Colonic mucosa (tissue), 4 donors: ENCODE results near the gene DKK3. TPM values are rescaled to one million over a fixed set of nuclear protein-coding genes. Genes with fewer than 3 reads are reported as not detected.

Source experiments
- DNase-seq: peaks from one replicate; pipeline ENCODE4 v3.0.0-alpha.2; 2020
- H3K27ac ChIP-seq: fragments of 200-600 bp; one replicate; pipeline ENCODE4 v1.8.0; 2021
- H3K27me3 ChIP-seq: fragments of 200-600 bp; one replicate; pipeline ENCODE4 v1.8.0; 2021
- H3K36me3 ChIP-seq: fragments of 200-600 bp; one replicate; pipeline ENCODE4 v1.8.0; 2021
- H3K4me1 ChIP-seq: fragments of 200-600 bp; one replicate; pipeline ENCODE4 v1.8.0; 2021; ENCODE audit warnings: mild to moderate bottlenecking
- H3K4me3 ChIP-seq: fragments of 200-600 bp; one replicate; pipeline ENCODE4 v1.8.0; 2021
- H3K9ac ChIP-seq, 2 donors: one replicate each; pipeline ENCODE4 v1.7.0; 2013; ENCODE audit warnings: control low read depth in 2 of 2, low read depth in 2 of 2, low read length in 2 of 2
- H3K9me3 ChIP-seq: fragments of 200-600 bp; one replicate; pipeline ENCODE4 v1.8.0; 2021
- CTCF ChIP-seq: fragments of 200-600 bp; IDR thresholded peaks from one replicate; pipeline ENCODE4 v1.8.0; 2022; ENCODE audit warnings: antibody characterized with exemption, mild to moderate bottlenecking
- intact Hi-C: fragments of 100-400 bp; cut with DNase I; formaldehyde crosslinking; loops from one replicate; pipeline ENCODE4 v1.14.1; 2022
- total RNA-seq, 2 donors: library from RNA; stranded (reverse); fragmentation: NEBNext Ultra II Directional in 1 of 2; extraction: Animal tissue kit (Norgen Biotek cat#: 25700) in 1 of 2; gene quantifications; one replicate each; pipeline ENCODE4 v1.2.1, GENCODE V29; 2021
- donor health status: healthy.
- donor health status: DM: no; HTN: no; CAD: no.
- donor health status: DM: no; HTN: no; CAD: no.

The DKK3 gene
- total RNA-seq, 2 donors from 2014 or later = 7.4 to 19.6 TPM

DNA sequence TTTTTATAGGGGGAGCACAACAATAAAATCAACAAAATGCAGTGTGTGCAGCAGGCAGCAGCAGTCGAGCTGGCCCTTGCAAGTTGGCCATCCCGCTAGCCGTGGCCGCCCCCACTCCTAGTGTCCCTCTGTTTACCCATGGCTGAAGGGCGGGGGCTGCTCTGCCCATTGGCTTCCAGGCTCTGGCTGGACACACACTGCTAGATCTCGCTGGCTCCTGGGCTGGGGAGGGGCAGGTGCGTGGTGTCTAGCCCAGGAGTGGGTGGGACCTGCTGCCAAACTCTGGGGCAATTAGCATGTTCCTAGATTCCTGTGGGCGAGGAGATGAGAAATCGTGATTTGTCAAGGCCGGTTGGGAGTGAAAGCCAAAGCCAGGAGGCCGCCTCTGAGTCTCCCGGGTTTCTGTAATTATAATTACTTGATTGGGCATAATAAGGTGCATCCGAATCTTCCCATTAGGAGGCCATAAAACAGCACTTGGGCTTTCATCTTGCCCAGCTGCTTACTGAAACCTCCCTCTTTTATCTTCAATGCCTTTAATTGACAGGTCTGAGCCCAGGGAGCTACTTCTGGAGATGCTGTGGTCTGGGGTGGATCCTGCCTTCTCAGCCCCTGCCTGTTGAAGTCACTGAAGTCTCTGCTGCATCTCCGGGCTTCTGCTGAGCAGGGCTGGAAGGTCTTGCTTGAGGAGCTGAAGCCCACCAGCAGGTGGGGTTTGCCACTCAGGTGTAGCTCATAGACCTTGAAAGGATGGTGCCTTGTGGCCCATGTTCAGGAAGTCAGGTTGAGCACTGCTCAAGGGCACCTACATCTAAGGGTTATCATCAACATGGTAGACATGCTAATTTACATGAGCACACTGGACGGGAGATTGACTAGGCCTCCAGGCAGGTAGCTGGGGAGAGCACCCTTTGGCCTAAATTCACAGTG is 44.5 kb upstream of the DKK3 start:
- Histone ChIP-seq H3K9ac (no peak overlapping the region), H3K27ac (no peak overlapping the region), H3K27me3 (no peaks in the 10 kb centered on the region), H3K4me1 (no peaks in the 10 kb centered on the region), H3K4me3 (no peak overlapping the region), H3K36me3 (no peaks in the 10 kb centered on the region), H3K9me3 (no peaks in the 10 kb centered on the region)
- intact Hi-C loops = no loop called here
- no peak for TF ChIP-seq CTCF
- peak; percentile 16 for DNase-seq

DNA sequence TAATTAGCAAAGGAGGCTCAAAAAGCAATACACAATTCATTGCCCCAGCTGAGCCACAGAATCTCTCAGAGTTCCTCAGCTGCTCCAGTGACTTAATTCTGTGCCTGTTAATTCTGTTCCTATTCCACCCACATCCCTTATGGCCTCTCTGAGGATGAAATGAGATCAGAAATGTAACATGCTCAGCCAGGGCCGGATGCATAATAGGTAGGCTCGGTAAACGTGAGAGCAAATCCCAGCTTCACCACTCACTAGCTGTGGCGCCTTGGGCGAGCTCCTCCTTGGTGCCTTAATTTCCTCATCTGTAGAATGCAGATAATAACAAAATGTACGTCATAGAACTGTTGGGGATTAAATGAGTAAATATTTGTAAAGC is 42.8 kb upstream of the DKK3 start:
- no peaks in the 10 kb centered on the region for H3K36me3 ChIP-seq
- H3K4me1 ChIP-seq = no peaks in the 10 kb centered on the region
- no peaks in the 10 kb centered on the region for H3K9me3 ChIP-seq
- DNase-seq = no peak
- intact Hi-C loops = no loop called here
- no peak overlapping the region for H3K4me3 ChIP-seq
- TF ChIP-seq CTCF = no peak
- H3K27ac ChIP-seq = no peak overlapping the region
- H3K9ac ChIP-seq = no peak overlapping the region
- H3K27me3 ChIP-seq = no peaks in the 10 kb centered on the region

- Histone ChIP-seq H3K27me3 (no peaks in the 10 kb centered on the region), H3K4me1 (no peaks in the 10 kb centered on the region), H3K4me3 (no peak overlapping the region), H3K9me3 (no peaks in the 10 kb centered on the region), H3K27ac (no peak overlapping the region), H3K36me3 (no peaks in the 10 kb centered on the region), H3K9ac (no peak overlapping the region)
- intact Hi-C loops = no loop called here
- TF ChIP-seq CTCF = no peak
- no peak for DNase-seq
Observed at GRCh38 chr11:12050470-12051286, 42.3 kb upstream of the DKK3 start.

DNA sequence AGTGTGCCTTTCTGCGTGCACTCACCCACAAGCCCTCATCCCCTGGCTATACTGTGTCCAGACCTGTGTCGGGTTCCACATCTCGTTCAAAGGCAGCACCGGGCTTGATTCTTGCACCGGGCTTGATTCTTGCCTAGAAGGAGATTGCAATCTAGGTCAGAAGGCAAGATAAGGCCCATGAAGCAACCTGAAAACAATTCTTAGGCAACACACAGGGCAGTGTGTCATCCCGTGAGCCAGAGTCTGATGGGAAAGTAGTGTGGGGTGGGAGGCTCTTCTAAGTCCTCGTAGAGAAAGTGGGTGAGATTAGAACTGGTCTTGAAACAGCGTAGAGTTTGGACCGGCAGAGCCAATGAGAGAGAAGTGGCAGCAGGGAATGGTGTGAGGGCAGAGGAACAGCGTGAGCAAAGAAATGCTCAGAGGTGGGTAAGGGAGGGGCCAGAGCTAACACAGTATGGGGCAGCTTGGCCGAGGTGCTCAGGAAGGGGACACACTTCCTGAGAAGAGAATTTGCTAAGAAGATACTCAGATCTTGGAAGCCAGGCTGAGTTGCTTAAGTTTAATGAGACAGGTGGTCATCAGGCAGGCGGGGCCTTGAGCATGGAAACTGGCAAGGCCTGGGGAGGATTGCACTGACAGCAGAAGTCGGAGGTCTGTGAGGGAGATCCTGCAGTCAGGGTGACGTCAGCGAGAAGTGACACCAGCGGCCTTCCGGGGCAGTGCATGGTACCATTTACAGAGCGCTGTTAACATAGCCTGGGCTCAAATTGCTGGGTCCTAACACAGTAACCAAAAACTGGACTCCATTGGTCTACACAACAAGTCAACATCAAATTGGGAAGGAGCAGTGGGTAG is 40.7 kb upstream of the DKK3 start:
- no peaks in the 10 kb centered on the region for H3K9me3 ChIP-seq
- H3K4me3 ChIP-seq = no peak overlapping the region
- DNase-seq = no peak
- intact Hi-C loops = loop anchor here (5.0 kb wide), 1 partner anchor 252 kb away; no protein-coding TSS in a partner anchor
- no peaks in the 10 kb centered on the region for H3K36me3 ChIP-seq
- no peaks in the 10 kb centered on the region for H3K27me3 ChIP-seq
- H3K4me1 ChIP-seq = peaks cover 3% of the 10 kb centered on the region
- TF ChIP-seq CTCF = no peak
- H3K27ac ChIP-seq = no peak overlapping the region
- no peak overlapping the region for H3K9ac ChIP-seq
